Glomerular visceral epithelial cell (primary cell): ENCODE results near the gene IRAK1.
"Not testable (repeated sequence)": the region's sequence is repeated elsewhere in the genome, so short reads cannot be mapped to it uniquely, and the experiment has no call there.

Experiments
- DNase-seq: peaks from one replicate; pipeline ENCODE4 v3.0.0-alpha.2; 2016; ENCODE audit errors: extremely low spot score

IRAK1 gene

DNA sequence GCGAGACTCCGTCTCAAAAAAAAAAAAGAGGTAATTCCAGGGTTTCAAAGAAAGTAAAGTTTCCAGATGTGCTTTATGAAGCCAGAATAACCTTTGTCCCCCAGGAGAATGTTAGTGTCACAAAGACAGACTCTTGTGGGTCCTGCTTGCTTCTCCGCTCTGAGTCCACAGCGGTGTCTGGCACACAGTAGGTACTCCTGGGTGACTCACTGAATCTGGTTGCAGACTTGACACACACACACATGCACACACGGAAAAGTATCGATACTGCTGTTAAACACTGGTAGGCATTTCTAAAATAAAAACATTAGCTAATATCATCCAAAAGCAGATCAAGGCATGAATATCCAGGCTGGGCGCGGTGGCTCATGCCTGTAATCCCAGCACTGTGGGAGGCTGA, 24.2 kb downstream of the IRAK1 start:
- no peak for DNase-seq

DNA sequence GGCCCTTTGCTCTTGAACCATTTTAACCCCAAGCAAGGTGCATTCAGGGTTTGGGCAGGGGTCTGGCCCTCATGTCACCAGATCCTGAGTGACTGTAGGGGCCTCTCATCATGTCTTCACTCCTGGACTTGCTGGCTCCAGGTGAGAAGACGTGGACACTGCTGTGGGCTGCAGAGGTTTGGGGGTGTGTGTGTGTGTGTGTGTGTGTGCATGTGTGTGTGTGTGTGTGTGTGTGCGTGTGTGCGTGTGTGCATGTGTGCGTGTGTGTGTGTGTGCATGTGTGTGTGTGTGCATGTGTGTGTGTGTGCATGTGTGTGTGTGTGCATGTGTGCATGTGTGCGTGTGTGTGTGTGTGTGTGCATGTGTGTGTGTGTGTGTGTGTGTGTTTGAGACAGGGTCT, 25.3 kb downstream of the IRAK1 start:
- not testable (repeated sequence) for DNase-seq

- no peak for DNase-seq
Measured at GRCh38 chrX:153993978-153994377, 25.7 kb downstream of the IRAK1 start.

GRCh38 chrX:153993079-153993478, 26.6 kb downstream of the IRAK1 start:
- no peak for DNase-seq

DNA sequence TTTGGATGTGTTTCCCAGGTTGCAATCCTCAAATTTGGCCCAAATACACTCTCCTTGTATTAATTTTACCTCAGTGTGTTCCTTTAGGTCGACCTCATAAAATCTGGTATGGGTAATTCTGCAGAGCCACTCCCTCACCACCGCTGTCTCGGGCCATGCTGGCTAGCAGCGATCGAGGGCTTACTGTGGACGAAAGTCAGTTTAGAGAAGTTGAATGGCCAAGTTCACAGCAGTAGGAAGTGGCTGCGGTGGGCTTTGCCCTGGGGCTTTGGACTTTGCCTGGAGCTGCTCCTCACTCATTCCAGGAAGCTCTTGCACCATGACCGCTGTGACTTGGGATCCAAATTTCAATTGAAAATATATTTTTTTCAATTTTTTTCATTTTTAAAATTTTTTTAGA, 27.5 kb downstream of the IRAK1 start:
- DNase-seq = no peak

DNA sequence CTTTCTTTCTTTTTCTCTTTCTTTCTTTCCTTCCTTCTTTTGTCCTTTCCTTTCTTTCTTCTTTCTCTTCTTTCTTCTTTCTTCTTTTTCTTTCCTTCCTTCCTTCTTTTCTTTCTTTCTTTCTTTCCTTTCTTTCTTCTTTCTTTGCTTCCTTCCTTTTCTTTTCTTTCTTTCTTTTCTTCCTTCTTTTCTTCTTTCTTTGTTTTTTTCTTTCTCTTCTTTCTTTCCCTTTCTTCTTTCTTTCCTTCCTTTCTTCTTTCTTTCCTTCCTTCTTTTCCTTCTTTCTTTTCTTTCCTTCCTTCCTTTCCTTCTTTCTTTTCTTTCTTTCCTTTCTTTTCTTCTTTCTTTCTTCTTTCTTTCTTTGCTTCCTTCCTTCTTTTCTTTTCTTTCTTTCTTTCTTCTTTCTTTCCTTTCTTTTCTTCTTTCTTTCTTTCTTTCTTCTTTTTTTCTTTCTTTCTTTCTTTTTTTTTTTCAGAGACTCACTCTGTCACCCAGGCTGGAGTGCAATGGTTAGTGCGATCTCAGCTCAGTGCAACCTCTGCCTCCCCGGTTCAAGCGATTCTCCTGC, 28.6 kb downstream of the IRAK1 start:
- DNase-seq = no peak

GRCh38 chrX:153989973-153990655, 29.6 kb downstream of the IRAK1 start:
- DNase-seq = no peak

GRCh38 chrX:153988493-153988892, 31.2 kb downstream of the IRAK1 start:
- DNase-seq = no peak

DNA sequence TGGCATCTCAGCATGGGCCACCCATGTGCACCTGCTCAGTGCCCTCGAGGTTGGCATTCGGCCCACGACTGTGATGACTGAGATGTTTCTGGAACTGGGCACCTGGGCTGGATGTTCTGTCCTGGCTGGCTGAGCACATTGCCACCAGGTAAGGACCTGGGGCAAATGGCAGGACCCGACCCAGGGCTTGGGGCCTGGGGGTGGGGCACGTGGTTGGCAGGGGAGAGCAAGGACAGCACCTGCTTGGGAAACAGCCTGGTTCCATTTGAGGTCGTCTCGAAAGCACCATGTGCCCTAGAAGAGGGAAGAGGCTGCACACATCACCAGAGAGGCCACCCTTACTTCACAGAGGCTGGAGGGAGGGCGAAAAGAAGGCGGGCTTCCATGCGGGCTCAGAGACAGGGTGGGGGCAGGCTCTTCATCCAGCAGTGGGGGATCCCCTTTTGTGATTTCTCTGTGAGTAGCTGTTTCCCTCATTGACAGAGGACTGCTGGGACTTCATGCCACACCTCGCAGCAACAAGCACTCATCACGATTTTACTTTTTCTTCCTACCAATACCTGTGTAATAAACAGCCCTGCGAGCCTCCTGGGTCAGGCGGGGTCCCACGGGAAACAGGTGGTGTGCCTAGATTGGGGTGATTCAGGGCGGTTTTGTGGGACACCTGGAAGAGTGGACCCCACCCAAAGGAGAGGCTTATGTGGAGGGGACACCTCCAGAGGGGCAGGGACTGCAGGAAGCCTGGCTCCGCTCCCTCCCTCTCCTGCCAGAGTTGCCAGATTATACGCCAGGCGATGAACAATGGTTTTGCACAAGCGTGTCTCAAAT, 35.1 kb downstream of the IRAK1 start:
- no peak for DNase-seq

GRCh38 chrX:153983321-153983801, 36.3 kb downstream of the IRAK1 start:
- no peak for DNase-seq

DNA sequence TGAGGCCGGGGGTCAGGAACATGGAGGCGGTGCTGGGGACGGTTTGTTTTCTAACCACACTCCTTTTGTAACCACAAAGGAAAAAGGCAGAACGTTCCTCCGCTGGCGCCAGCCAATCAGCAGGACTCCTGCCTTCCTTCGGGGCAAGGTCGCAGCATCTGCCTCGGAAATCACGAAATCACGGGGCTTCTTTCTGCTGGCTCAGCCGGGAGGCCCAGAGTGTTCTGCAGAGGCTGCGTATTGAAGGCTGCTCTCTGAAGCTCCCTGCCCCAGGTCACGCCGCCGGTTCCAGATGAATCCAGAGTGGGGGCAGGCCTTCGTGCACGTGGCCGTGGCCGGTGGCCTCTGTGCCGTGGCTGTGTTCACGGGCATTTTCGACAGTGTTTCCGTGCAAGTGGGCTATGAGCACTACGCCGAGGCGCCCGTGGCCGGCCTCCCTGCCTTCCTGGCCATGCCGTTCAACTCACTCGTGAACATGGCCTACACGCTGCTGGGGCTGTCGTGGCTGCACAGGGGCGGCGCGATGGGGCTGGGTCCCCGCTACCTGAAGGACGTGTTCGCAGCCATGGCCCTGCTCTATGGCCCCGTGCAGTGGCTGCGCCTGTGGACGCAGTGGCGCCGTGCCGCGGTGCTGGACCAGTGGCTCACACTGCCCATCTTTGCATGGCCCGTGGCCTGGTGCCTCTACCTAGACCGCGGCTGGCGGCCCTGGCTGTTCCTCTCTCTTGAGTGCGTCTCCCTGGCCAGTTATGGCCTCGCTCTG, 37.8 kb downstream of the IRAK1 start:
- no peak for DNase-seq

- DNase-seq = no peak
Measured at GRCh38 chrX:153981231-153981630, 38.5 kb downstream of the IRAK1 start.

GRCh38 chrX:153980394-153980793, 39.3 kb downstream of the IRAK1 start:
- DNase-seq = not testable (repeated sequence)

DNA sequence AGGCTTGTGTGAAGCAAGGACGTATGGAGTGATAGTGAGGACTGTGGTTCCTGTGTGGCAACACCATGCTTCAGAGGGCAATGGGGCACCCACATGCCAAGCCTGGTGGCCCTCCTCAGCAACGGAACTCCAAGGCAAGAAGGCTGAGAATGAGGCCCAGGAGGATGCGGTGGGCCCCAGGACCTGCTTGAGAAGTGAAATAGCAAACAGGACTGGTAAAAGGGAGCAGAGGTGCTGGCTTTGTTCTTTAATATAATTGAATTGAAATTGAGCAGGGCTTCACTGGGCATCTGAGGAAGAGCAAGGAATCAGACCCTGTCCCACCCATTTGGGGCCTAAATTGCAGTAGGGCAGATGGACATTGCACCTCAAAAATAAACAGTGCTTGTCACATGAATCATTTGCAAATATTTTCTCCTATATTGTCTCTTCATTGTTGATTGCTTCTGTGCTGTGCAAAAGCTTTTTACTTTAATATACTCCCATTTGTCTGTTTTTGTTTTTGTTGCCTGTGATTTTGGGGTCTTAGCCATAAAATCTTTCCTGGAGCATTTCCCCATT, 44.9 kb downstream of the IRAK1 start:
- DNase-seq = no peak

- DNase-seq = no peak
Measured at GRCh38 chrX:153974003-153974725, 45.5 kb downstream of the IRAK1 start.

DNA sequence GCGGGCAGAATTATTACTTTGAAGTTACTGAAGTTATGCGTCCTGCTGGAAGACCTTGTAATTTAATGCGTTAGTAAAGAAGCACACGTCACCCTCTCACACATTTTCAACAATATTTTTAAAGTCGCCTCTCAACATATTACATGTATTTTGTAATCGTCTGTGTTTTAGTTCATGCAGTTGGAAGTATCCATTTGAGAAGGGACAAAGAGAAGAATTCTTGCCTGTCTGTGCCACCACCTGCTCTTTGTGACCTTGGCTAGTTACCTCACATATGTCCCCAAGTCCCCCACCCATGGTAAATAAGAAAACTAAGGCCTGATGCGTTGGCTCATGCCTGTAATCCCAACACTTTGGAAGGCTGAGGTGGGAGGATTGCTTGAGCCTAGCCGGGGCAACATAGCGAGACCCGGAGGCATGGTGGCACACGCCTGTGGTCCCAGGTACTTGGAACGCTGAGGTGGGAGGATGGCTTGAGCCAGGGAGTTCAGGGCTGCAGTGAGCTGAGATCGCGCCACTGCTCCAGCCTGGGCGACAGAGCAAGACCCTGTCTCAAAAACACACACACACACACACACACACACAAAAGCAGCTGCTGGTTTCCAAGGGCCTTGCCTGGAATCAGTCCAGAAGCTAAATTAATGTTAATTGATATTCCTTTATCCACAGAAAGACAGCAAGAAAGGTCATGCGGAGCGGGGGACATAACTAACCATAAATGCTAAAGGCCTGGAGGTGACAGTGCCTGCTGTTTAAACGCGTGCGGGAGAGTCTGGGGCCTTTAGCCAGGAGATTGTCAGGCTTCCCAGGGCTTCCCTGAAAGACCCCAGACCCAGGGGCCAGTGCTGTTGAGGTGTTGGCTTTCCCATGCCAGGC, 46.3 kb downstream of the IRAK1 start:
- no peak for DNase-seq

DNA sequence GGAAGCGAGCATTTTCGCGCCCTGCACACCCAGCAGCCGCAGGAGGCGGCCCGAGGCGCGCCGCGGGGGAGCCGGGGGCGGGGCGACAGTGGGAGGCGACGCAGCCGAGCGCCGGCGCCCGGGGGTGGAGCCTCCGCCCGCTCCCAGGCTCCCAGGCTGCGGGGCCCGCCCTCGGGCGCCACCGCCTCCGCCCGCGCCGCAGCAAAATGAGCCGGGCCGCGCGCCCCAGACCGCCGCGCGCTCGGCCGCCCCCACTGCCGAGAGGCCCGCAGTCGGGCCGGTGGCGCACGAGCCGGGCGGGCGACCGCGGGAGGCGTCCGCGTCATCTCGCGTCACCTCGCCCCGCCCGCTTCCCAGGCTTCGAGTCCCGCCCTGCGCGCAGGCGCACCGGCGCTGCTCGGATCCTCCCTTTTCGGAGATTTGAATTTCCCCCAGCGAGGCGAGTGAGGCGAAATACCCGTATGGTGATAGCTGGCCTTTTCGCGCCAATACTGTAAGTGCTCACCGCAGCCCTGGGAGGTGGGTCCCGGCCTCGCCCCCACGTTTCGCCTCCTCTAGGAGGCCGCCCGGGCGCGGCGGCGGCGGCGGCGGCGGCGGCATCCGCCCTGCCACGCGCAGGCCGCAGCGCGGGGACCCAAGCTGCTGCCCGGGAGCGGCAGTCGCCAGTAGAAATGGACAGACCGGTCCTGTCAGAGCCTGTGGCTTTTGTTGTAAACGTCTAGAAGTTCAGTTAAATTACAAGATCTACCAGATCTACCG, 47.2 kb downstream of the IRAK1 start, which contains the start of gene TMEM187:
Gene TMEM187 (plus strand): TSS at position 387 of the 759 bp plus-strand sequence. CDS start 9,309 bp downstream, outside the sequence.
- peak; percentile 91 for DNase-seq

DNA sequence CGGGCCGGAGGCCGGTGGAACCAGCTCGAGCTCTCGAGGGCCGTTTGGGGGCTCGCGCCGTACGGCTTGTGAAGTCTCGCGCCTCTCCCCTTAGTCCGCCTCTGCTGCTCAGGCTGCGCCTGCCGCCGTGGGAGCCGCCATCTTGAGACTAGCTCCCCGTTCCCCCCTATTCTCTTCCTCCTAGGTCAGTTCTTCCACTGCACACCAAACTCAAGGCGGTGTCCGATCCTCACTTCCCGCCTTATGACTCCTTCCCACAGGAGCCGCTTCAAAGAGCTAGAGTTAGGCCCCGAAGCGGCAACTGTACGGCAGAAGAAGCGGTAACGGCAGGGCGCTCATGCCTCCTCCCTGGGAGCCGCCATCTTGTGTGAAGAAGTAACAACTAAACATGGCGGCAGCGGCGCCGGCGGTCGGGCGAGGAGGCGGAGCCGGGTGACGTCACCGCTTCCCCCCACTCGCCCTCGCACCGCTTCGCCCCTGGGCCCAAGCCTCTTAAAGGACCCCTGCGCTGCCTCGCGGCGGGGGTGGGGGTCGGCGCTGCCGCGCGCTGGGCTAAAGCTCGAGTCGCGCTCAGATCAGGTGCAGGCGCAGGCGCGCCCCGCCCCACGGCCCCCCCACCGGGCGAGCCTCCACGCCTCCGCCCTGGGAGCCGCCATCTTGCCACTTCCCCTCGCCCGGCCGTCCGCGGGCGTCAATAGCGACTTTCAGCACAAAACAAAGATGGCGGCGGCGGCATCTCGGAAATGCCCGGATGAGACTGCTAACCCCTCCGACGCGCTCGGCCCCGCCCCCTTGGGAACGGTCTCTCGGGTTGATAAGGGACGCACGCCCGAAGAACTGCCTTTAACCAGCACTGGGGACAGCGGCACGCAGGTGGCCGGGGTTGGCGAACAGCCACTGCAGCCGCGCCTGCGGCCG, 48.0 kb downstream of the IRAK1 start, which contains the start of gene HCFC1:
Gene HCFC1 (minus strand): TSS at position 369 of the 918 bp plus-strand sequence. CDS start 978 bp downstream, outside the sequence.
- peak; percentile 87 for DNase-seq
